Right lobe of liver (tissue), 6 donors: Measurements from ENCODE around the gene PPEF1. TPM values are rescaled to one million over a fixed set of nuclear protein-coding genes. Genes with fewer than 3 reads are reported as not detected.

ENCODE experiments used
- ATAC-seq, 4 donors: fragments of 200-7000 bp; cut with Tn5 transposase; one replicate each; pipeline ENCODE4 v1.9.1; 2020; ENCODE audit warnings: mild to moderate bottlenecking in 4 of 4, moderate library complexity in 4 of 4
- DNase-seq, 3 donors: peaks; one replicate each; pipeline ENCODE4 v3.0.0-alpha.2; 2020
- H3K27ac ChIP-seq, 3 donors: fragments of 200-600 bp; one replicate each; pipeline ENCODE4 v1.8.0; 2022
- H3K27me3 ChIP-seq, 2 donors: fragments of 200-600 bp; one replicate each; pipeline ENCODE4 v1.8.0; 2022
- H3K36me3 ChIP-seq, 4 donors: fragments of 200-600 bp; sonication (generic) in 1 of 4; one replicate each; pipeline versions ENCODE4 v1.5.1 to v1.8.0; 2017 to 2022; ENCODE audit warnings: control low read depth in 1 of 4
- H3K4me1 ChIP-seq, 4 donors: fragments of 200-600 bp; sonication (generic) in 1 of 4; one replicate each; pipeline versions ENCODE4 v1.5.1 to v1.8.0; 2017 to 2022; ENCODE audit warnings: control low read depth in 1 of 4
- H3K4me3 ChIP-seq, 3 donors: fragments of 200-600 bp; one replicate each; pipeline ENCODE4 v1.8.0; 2022
- H3K9me3 ChIP-seq, 4 donors: fragments of 200-600 bp; sonication (generic) in 1 of 4; one replicate each; pipeline versions ENCODE4 v1.5.1 to v1.8.0; 2017 to 2022; ENCODE audit warnings: control low read depth in 1 of 4
- POLR2A ChIP-seq: fragments of 450-650 bp; IDR thresholded peaks from one replicate; pipeline ENCODE4 v1.6.1; 2017; ENCODE audit warnings: antibody characterized with exemption, mild to moderate bottlenecking
- WGBS: methylation state at CpG from one replicate; pipeline ENCODE4 v1.1.6; 2018; ENCODE audit warnings: low coverage, low lambda C conversion rate; ENCODE audit not compliant: insufficient coverage; ENCODE audit errors: missing lambda C conversion rate; 5-methylcytosine and 5-hydroxymethylcytosine counted together
- intact Hi-C, 2 donors: fragments of 100-400 bp; cut with DNase I; formaldehyde crosslinking; loops; one replicate each; pipeline versions ENCODE4 v1.11.2 to v1.14.1; 2022
- total RNA-seq, 6 experiments: library from RNA; depleted of rRNA in 2 of 6; stranded (reverse); fragments of >200 nt in 2 of 6; fragmentation: NEBNext Ultra II Directional in 3 of 6; extraction: Animal tissue kit (Norgen Biotek cat#: 25700) in 3 of 6; gene quantifications; one replicate each; pipeline versions ENCODE4 v1.1.0 to v1.2.4, GENCODE V29; 2016 to 2023
- TF ChIP-seq, protein P1 (sequence below), 4 donors: fragments of 200-600 bp in 3 of 4; fragments of 450-650 bp in 1 of 4; IDR thresholded peaks; one replicate each; pipeline versions ENCODE4 v1.5.1 to v1.8.0; 2016 to 2022; ENCODE audit warnings: antibody characterized with exemption in 4 of 4, mild to moderate bottlenecking in 2 of 4
- donor health status: DM: no; HTN: yes; CAD: no.
- donor health status: DM: no; HTN: no; CAD: no.
- donor health status: DM: no; HTN: no; CAD: no.
- donor health status: DM: no; HTN: yes; CAD: no.
- donor health status: DM: no; HTN: yes; CAD: no.

The PPEF1 gene
- total RNA-seq, 6 experiments from 2014 or later, result not detected

DNA sequence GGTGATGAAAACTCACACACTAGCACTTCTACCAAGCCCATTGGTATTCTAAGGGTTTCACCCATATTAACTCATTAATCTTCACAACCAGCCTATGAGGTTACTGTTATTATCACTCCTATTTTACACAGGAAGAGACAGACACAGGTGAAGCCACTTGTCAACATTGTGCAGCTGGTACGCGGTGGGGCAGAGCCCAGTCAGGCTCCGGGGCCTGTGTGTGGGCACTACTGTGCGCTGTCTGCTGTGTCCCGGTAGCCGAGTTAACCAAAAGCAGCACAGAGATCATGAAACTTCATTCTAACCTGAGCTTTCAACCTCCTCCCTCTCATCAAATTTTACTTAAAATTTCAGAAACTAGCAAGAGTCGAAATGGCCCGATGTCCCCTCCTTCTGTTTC is 165.2 kb downstream of the PPEF1 start:
- DNase-seq (no peak), ATAC-seq (no peak)
- Histone ChIP-seq H3K36me3 (no peaks in the 10 kb centered on the region), H3K4me3 (no peak overlapping the region), H3K4me1 (no peaks in the 10 kb centered on the region), H3K27ac (no peak overlapping the region), H3K27me3 (no peaks in the 10 kb centered on the region), H3K9me3 (no peaks in the 10 kb centered on the region)
- no CpG with 5 or more reads among the region's 8 CpGs for WGBS
- TF ChIP-seq, protein P1, sequence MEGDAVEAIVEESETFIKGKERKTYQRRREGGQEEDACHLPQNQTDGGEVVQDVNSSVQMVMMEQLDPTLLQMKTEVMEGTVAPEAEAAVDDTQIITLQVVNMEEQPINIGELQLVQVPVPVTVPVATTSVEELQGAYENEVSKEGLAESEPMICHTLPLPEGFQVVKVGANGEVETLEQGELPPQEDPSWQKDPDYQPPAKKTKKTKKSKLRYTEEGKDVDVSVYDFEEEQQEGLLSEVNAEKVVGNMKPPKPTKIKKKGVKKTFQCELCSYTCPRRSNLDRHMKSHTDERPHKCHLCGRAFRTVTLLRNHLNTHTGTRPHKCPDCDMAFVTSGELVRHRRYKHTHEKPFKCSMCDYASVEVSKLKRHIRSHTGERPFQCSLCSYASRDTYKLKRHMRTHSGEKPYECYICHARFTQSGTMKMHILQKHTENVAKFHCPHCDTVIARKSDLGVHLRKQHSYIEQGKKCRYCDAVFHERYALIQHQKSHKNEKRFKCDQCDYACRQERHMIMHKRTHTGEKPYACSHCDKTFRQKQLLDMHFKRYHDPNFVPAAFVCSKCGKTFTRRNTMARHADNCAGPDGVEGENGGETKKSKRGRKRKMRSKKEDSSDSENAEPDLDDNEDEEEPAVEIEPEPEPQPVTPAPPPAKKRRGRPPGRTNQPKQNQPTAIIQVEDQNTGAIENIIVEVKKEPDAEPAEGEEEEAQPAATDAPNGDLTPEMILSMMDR (IDR thresholded peaks at IDR 0.05), result no peak
- TF ChIP-seq POLR2A, result no peak
- intact Hi-C loops, result no loop called here

DNA sequence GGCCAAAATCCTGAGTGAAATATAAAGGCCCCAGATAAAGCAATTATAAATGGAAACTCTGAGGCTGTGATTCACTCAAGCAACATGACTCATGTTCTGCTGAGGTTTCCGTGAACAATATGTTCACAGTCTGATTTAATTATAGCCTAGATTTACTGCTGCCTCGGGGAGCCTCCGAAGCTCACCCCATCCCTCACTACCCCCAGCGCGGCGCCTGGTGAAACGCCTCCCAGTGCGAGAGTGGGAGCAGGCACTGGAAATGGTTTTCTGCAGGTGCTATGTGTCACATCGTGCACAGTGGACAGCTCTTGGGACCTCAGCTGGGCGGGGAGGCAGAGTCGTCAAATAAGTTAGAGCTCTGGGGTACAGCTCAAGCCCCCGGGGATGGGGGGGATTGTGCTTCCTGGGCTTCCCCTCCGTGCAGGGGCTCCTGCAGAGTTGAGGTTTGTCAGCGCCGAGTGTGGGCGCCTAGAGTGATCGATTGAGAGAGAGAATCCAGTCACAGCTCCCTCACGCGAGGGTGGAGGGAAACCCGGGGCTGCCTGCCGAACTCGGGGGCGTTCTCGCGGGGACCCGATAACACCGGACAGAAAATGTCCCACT is 165.8 kb downstream of the PPEF1 start:
- Histone ChIP-seq H3K27me3 (no peaks in the 10 kb centered on the region), H3K36me3 (no peaks in the 10 kb centered on the region), H3K27ac (no peak overlapping the region), H3K4me3 (no peak overlapping the region), H3K9me3 (no peaks in the 10 kb centered on the region), H3K4me1 (no peaks in the 10 kb centered on the region)
- intact Hi-C loops, result no loop called here
- 62% methylated on average over 6 of the region's 27 CpGs for WGBS
- no peak for DNase-seq
- ATAC-seq, result no peak
- no peak for TF ChIP-seq POLR2A
- TF ChIP-seq, protein P1 (IDR thresholded peaks at IDR 0.05), result no peak

DNA sequence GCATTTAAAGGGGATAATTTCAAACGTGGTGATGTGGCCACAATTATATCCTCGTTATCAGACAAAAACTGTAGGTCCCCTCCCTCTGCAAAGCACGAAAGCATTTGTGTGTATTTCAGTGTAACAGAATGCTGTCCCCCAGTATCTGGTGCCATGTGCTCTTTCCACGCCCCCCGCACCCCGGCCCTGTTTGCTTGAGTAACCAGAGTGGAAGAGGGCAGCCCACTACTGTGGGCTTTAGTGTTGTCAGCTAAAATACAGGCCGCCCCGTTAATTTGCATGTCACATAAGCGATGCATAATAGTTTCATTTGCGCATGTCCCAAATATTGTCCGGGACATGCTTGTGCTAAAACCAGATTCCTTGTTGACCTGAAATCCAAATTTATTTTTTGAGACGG is 166.4 kb downstream of the PPEF1 start:
- H3K27ac ChIP-seq, result no peak overlapping the region
- no peak overlapping the region for H3K4me3 ChIP-seq
- intact Hi-C loops, result no loop called here
- DNase-seq, result no peak
- no peaks in the 10 kb centered on the region for H3K27me3 ChIP-seq
- TF ChIP-seq, protein P1 (IDR thresholded peaks at IDR 0.05), result no peak
- TF ChIP-seq POLR2A, result no peak
- H3K36me3 ChIP-seq, result no peaks in the 10 kb centered on the region
- H3K4me1 ChIP-seq, result no peaks in the 10 kb centered on the region
- no peak for ATAC-seq
- 78% methylated on average over 12 of the region's 12 CpGs for WGBS
- H3K9me3 ChIP-seq, result no peaks in the 10 kb centered on the region

DNA sequence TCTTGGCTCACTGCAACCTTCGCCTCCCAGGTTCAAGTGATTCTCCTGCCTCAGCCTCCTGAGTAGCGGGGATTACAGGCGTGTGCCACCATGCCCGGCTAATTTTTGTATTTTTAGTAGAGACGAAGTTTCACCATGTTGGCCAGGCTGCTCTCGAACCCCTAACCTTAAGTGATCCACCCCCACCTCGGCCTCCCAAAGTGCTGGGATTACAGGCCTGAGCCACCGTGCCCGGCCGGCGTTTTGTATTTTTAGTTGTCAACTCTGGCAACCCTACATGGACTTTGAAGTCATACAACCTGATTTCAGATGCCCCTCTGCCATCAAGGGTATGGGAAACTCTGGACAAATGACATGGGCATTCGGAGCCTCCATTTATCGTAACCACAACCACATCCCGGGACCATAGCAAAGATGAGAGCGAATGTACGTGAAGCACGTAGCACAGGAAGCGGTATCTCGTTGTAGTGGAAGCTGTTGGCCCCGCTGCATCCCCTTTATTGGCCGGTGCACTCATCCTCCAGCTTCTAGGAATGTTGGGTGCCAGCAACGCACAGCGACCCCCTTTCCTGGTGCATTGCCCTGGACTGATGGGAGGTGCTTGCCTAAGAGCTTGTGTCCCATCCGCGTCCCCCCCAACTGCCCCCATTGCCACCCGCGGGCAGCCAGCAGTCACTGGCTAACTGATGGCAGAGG is 167.3 kb downstream of the PPEF1 start:
- Histone ChIP-seq H3K4me3 (no peak overlapping the region), H3K4me1 (no peaks in the 10 kb centered on the region), H3K9me3 (no peaks in the 10 kb centered on the region), H3K27ac (no peak overlapping the region), H3K36me3 (no peaks in the 10 kb centered on the region), H3K27me3 (no peaks in the 10 kb centered on the region)
- WGBS, result 76% methylated on average over 23 of the region's 27 CpGs
- intact Hi-C loops, result no loop called here
- TF ChIP-seq POLR2A, result no peak
- TF ChIP-seq, protein P1 (IDR thresholded peaks at IDR 0.05), result no peak
- ATAC-seq, result no peak
- DNase-seq, result no peak
